ENCODE measurements around the gene CREB5. TPM values are rescaled to one million over a fixed set of nuclear protein-coding genes. Genes with fewer than 3 reads are reported as not detected.
"Not testable (repeated sequence)": the region's sequence is repeated elsewhere in the genome, so short reads cannot be mapped to it uniquely, and the experiment has no call there.

The CREB5 gene
- polyA plus RNA-seq, 1 donor from 2014 or later = 1.3 TPM

GRCh38 chr7:28392289-28392688 lies 20.0 kb upstream of the CREB5 start:
- Mint-ChIP-seq H3K27me3 (peaks cover 7% of the 10 kb centered on the region), H3K4me1 (peaks cover 0 to 3% (median 0%) of the 10 kb centered on the region in 3 donors), H3K4me3 (no peak overlapping the region), H3K9me3 (peaks cover 0 to 3% (median 0%) of the 10 kb centered on the region in 3 donors), H3K36me3 (no peaks in the 10 kb centered on the region), H3K27ac (peak overlapping the region in 1 of 3 donors; percentile 60)

GRCh38 chr7:28395404-28395803 lies 16.9 kb upstream of the CREB5 start:
- Mint-ChIP-seq H3K36me3 (no peaks in the 10 kb centered on the region), H3K27me3 (peaks cover 7% of the 10 kb centered on the region), H3K27ac (no peak overlapping the region), H3K4me3 (no peak overlapping the region), H3K9me3 (no peaks in the 10 kb centered on the region), H3K4me1 (peaks cover 0 to 2% (median 0%) of the 10 kb centered on the region in 3 donors)

DNA sequence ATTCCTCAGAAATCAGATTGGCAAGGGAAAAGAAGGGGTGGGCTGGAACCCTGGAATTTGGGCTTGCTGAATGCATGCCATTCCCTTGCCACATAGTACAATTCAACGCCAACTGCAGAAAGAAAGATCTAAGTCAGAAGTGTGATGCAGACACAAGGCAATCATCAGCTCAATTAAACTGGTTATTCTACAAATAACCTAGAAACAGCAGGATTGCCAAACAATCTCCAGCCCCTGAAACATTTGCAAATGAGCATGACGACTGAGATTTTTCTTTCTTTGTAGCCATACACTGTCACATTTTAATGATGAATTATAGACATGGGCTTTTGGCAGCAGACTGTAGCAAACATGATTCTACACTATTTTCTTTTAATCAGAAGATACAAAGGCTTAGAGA lies 16.5 kb upstream of the CREB5 start:
- H3K4me3 Mint-ChIP-seq = no peak overlapping the region
- H3K27me3 Mint-ChIP-seq = peaks cover 7% of the 10 kb centered on the region
- no peaks in the 10 kb centered on the region for H3K4me1 Mint-ChIP-seq
- H3K9me3 Mint-ChIP-seq = no peaks in the 10 kb centered on the region
- H3K27ac Mint-ChIP-seq = no peak overlapping the region
- no peaks in the 10 kb centered on the region for H3K36me3 Mint-ChIP-seq

- H3K4me3 Mint-ChIP-seq = no peak overlapping the region
- H3K27ac Mint-ChIP-seq = no peak overlapping the region
- no peaks in the 10 kb centered on the region for H3K4me1 Mint-ChIP-seq
- H3K9me3 Mint-ChIP-seq = no peaks in the 10 kb centered on the region
- H3K27me3 Mint-ChIP-seq = peaks cover 5% of the 10 kb centered on the region
- no peaks in the 10 kb centered on the region for H3K36me3 Mint-ChIP-seq
These were observed 15.2 kb upstream of the CREB5 start for GRCh38 chr7:28397141-28397540.

- Mint-ChIP-seq H3K36me3 (no peaks in the 10 kb centered on the region), H3K4me1 (no peaks in the 10 kb centered on the region), H3K27ac (no peak overlapping the region), H3K27me3 (peaks cover 2% of the 10 kb centered on the region), H3K4me3 (no peak overlapping the region), H3K9me3 (no peaks in the 10 kb centered on the region)
These were observed 11.4 kb upstream of the CREB5 start for GRCh38 chr7:28400838-28401360.

DNA sequence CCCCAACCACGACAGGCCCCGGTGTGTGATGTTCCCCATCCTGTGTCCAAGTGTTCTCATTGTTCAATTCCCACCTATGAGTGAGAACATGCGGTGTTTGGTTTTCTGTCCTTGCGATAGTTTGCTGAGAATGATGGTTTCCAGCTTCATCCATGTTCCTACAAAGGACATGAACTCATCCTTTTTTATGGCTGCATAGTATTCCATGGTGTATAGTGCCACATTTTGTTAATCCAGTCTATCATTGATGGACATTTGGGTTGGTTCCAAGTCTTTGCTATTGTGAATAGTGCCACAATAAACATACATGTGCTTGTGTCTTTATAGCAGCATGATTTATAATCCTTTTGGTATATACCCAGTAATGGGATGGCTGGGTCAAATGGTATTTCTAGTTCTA lies 10.8 kb upstream of the CREB5 start:
- H3K4me3 Mint-ChIP-seq, H3K27ac Mint-ChIP-seq, H3K4me1 Mint-ChIP-seq, H3K27me3 Mint-ChIP-seq, H3K36me3 Mint-ChIP-seq, H3K9me3 Mint-ChIP-seq: not testable (repeated sequence)

DNA sequence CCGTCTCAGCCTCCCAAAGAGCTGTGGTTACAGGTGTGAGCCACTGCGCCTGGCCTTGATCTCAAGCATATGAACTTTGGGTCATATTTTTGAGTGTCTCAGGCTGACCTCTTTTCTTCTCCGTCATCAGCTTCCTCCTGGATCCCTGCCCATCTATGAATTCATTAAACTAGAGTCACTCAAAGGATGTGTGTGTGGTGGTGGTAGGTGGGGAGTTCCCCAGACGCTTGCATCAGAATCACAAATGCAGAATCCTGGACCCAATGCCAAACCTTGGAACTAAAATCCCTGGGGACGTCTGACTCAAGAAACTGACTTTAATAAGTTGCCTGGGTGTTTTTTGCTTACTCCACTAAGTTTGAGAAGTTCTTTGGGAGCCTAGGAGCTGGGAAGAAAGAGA lies 6.7 kb upstream of the CREB5 start:
- no peak overlapping the region for H3K4me3 Mint-ChIP-seq
- H3K9me3 Mint-ChIP-seq = no peaks in the 10 kb centered on the region
- peaks cover 5 to 11% (median 11%) of the 10 kb centered on the region in 3 donors for H3K4me1 Mint-ChIP-seq
- no peaks in the 10 kb centered on the region for H3K36me3 Mint-ChIP-seq
- H3K27ac Mint-ChIP-seq = no peak overlapping the region
- peaks cover 22% of the 10 kb centered on the region for H3K27me3 Mint-ChIP-seq

- Mint-ChIP-seq H3K4me1 (peaks cover 10 to 17% (median 16%) of the 10 kb centered on the region in 3 donors), H3K36me3 (no peaks in the 10 kb centered on the region), H3K9me3 (no peaks in the 10 kb centered on the region), H3K4me3 (peak overlapping the region in 1 of 4 donors; percentile 49), H3K27ac (no peak overlapping the region), H3K27me3 (peaks cover 26% of the 10 kb centered on the region)
These were observed 6.1 kb upstream of the CREB5 start for GRCh38 chr7:28406192-28406591.

GRCh38 chr7:28407651-28408050 lies 4.7 kb upstream of the CREB5 start:
- H3K4me1 Mint-ChIP-seq = peaks cover 11 to 24% (median 18%) of the 10 kb centered on the region in 3 donors
- no peak overlapping the region for H3K27ac Mint-ChIP-seq
- no peaks in the 10 kb centered on the region for H3K9me3 Mint-ChIP-seq
- no peaks in the 10 kb centered on the region for H3K36me3 Mint-ChIP-seq
- peak overlapping the region in 1 of 4 donors; percentile 5 for H3K4me3 Mint-ChIP-seq
- peaks cover 33% of the 10 kb centered on the region for H3K27me3 Mint-ChIP-seq

DNA sequence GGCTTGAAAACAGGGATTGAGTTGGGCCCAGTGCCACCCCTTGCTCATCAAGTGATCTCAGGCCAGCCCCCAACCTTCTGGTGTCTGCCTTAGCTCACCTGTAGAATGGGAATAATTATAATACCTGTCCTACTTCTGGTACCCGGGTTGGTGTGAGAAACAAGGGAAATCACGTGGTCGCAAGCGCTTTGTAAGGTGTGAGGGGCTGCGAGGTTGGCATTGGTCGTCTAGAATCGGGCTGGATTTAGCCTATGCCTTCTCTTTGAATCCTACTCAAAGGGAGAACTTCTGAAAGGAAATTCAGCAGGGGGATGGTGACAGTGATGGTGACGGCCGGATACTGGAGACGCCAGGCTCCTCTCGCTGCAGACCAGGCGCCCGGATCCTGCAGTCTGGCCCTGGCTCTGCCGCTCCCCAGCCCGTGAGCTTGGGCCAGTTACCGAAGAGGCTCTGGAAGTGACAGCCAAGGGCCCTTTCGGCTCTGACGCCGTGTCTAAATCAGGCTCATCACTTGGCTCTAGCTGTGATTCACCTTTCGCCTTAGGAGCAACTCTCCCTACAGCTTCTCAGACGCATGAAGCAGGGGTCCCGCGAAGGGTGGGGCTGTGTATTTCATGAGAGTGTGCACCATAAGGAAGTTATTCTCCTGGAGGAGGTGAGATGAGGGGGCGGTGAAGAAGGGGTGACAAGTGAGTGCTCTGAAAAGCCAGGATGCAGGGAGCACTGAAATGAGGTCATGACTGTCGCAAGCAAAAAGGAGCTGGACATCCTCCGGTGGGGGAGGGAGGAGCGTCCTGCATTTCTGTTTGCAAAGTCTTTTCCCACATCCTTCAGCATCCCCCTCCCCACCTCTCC lies 4.0 kb upstream of the CREB5 start:
- Mint-ChIP-seq H3K27me3 (peaks cover 34% of the 10 kb centered on the region), H3K27ac (peak overlapping the region in 1 of 3 donors; percentile 11), H3K36me3 (no peaks in the 10 kb centered on the region), H3K4me1 (peaks cover 11 to 24% (median 18%) of the 10 kb centered on the region in 3 donors), H3K4me3 (peak overlapping the region; percentile 5 to 97 (median 88)), H3K9me3 (no peaks in the 10 kb centered on the region)

GRCh38 chr7:28408960-28409715 lies 3.2 kb upstream of the CREB5 start:
- Mint-ChIP-seq H3K4me3 (peak overlapping the region; percentile 83 to 97 (median 92)), H3K27me3 (peaks cover 37% of the 10 kb centered on the region), H3K27ac (peak overlapping the region in 2 of 3 donors; percentile 9 to 50), H3K9me3 (no peaks in the 10 kb centered on the region), H3K36me3 (no peaks in the 10 kb centered on the region), H3K4me1 (peaks cover 13 to 24% (median 18%) of the 10 kb centered on the region in 3 donors)

DNA sequence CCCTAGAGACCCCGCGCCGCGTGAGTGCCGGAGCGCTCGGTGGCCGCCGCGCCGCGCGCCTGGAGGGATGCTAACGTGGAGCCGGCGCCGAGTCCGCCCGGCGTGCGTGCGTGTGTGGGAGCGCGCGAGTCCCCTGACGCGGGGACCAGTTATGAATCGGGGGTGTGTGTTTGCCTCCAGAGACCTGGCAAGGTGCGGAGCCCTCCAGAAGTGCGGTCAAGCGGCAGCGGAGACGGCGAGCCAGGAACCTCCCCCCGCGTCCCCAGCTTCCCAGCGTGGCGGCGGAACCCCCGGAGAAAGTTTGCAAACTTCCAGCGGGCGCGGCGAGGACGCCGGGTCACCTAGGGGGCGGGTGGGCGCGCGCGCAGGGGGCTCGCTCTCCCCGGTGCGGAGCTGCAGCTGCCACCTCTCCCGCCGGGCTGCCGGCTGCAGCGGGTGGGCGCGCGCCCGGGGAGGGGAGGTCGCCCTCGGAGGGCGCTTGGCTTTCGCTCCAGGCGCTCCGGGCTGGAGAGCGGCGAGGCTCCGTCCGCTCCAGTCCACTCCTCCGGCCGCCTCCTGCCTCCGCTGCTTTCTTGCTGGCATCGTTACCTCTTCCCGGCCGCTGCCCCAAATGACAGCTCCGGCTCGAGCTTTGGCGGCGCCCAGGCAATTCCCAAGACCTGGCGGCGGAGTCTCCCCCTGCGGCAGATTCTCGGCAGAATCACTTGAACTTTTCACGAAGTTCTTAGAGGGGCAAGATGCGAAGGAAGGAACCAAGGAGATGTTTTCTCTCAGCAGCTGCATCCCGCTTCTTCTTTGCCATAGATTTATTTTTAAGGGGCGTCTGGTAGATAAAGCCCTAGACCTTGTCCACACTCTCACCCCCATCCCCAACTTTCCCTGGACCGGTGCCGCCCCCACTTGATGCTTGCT lies 2.3 kb upstream of the CREB5 start:
- H3K27ac Mint-ChIP-seq = peak overlapping the region in 2 of 3 donors; percentile 9 to 39
- H3K36me3 Mint-ChIP-seq = no peaks in the 10 kb centered on the region
- peaks cover 37% of the 10 kb centered on the region for H3K27me3 Mint-ChIP-seq
- H3K9me3 Mint-ChIP-seq = no peaks in the 10 kb centered on the region
- peaks cover 13 to 24% (median 18%) of the 10 kb centered on the region in 3 donors for H3K4me1 Mint-ChIP-seq
- peak overlapping the region; percentile 83 to 97 (median 92) for H3K4me3 Mint-ChIP-seq

DNA sequence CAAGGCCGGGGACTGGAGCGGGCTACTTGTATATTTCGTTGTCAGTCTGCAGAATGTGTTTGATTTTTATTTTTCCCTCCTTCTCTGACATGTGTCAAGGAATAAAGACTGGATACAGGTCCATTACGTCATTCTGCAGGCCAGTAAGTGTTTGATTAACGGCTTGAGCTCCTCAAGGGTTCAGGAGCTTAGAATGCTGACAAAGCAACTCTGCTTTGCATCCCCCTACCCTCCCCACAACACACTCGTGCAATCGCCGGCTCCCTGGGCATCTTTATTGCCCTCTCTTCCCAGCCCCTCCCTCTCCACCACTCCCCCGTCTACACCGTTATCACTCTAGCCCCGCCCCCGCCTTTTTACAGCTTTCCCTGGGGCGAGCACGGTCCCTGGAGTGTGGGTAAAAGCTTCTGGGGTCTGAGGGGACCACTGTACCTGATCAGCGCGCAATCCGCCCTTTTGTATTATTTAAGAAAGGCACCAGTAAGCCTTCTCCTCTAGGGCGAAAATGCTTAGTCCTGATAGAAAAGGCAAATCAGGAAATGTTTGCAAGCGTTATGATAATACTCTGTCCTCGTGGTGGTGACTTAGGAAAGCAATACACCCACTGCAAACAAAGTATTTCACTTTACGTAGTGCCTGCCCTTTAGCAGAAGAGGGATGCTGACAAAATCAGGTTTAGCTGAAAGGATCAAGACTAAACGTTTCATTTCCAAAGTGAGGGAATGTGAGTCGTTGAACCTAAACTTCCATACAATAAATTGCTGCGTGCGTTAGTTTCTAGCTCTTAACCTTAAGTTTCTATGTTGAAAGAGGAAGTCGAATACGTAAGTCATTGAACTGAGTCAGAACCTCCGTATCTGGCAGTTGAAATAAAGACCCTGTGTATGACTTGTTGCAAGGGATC lies 1.4 kb upstream of the CREB5 start:
- Mint-ChIP-seq H3K9me3 (no peaks in the 10 kb centered on the region), H3K4me3 (peak overlapping the region; percentile 77 to 92 (median 86)), H3K4me1 (peaks cover 13 to 24% (median 18%) of the 10 kb centered on the region in 3 donors), H3K27me3 (peaks cover 37% of the 10 kb centered on the region), H3K36me3 (no peaks in the 10 kb centered on the region), H3K27ac (peak overlapping the region in 1 of 3 donors; percentile 39)
